HL-60 (cell line): ENCODE results near the gene ZNF582.

Source experiments
- GABPA ChIP-seq: IDR thresholded peaks from 2 replicates; pipeline ENCODE4 v1.6.1; 2012; ENCODE audit warnings: low read depth
- POLR2AphosphoS5 ChIP-seq: IDR thresholded peaks from 2 replicates; pipeline ENCODE4 v1.6.1; 2012; ENCODE audit warnings: low read depth
- SPI1 ChIP-seq: IDR thresholded peaks from 2 replicates; pipeline ENCODE4 v1.6.1; 2012; ENCODE audit warnings: low read depth, mild to moderate bottlenecking, borderline replicate concordance
- TF ChIP-seq, protein P1 (sequence below): IDR thresholded peaks from one replicate; pipeline ENCODE4 v1.5.1; 2011; ENCODE audit warnings: low read length, control low read depth, inconsistent platforms; ENCODE audit not compliant: insufficient read depth
- TF ChIP-seq, protein P2 (sequence below): IDR thresholded peaks from 2 replicates; pipeline ENCODE4 v1.6.1; 2012; ENCODE audit warnings: low read depth; ENCODE audit not compliant: insufficient replicate concordance

DNA sequence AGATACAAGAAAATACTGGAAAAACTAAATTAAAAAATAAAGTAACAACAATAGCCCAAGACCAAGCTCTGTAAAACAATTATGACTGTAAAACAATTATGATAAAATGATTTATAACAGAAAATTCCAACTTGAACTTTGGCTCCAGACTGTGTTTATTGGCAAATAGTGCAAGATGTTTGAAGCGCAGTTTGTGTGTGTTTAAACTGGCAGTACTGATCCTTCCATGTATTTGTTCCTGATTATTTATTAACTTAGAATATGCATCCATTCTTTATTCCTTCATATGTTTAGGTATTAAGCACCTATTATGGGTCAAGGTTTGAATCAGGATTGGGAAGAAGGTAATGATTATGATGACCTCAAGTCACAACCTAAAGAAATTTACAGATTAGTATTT lies 37.8 kb downstream of the ZNF582 start:
- TF ChIP-seq, protein P1, sequence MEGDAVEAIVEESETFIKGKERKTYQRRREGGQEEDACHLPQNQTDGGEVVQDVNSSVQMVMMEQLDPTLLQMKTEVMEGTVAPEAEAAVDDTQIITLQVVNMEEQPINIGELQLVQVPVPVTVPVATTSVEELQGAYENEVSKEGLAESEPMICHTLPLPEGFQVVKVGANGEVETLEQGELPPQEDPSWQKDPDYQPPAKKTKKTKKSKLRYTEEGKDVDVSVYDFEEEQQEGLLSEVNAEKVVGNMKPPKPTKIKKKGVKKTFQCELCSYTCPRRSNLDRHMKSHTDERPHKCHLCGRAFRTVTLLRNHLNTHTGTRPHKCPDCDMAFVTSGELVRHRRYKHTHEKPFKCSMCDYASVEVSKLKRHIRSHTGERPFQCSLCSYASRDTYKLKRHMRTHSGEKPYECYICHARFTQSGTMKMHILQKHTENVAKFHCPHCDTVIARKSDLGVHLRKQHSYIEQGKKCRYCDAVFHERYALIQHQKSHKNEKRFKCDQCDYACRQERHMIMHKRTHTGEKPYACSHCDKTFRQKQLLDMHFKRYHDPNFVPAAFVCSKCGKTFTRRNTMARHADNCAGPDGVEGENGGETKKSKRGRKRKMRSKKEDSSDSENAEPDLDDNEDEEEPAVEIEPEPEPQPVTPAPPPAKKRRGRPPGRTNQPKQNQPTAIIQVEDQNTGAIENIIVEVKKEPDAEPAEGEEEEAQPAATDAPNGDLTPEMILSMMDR: no peak
- no peak for TF ChIP-seq POLR2AphosphoS5
- TF ChIP-seq GABPA: no peak
- TF ChIP-seq, protein P2, sequence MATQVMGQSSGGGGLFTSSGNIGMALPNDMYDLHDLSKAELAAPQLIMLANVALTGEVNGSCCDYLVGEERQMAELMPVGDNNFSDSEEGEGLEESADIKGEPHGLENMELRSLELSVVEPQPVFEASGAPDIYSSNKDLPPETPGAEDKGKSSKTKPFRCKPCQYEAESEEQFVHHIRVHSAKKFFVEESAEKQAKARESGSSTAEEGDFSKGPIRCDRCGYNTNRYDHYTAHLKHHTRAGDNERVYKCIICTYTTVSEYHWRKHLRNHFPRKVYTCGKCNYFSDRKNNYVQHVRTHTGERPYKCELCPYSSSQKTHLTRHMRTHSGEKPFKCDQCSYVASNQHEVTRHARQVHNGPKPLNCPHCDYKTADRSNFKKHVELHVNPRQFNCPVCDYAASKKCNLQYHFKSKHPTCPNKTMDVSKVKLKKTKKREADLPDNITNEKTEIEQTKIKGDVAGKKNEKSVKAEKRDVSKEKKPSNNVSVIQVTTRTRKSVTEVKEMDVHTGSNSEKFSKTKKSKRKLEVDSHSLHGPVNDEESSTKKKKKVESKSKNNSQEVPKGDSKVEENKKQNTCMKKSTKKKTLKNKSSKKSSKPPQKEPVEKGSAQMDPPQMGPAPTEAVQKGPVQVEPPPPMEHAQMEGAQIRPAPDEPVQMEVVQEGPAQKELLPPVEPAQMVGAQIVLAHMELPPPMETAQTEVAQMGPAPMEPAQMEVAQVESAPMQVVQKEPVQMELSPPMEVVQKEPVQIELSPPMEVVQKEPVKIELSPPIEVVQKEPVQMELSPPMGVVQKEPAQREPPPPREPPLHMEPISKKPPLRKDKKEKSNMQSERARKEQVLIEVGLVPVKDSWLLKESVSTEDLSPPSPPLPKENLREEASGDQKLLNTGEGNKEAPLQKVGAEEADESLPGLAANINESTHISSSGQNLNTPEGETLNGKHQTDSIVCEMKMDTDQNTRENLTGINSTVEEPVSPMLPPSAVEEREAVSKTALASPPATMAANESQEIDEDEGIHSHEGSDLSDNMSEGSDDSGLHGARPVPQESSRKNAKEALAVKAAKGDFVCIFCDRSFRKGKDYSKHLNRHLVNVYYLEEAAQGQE: no peak
- no peak for TF ChIP-seq SPI1
